Activated CD4-positive, alpha-beta T cell treated with anti-CD3 and anti-CD28 coated beads for 36 hours (primary cell): ENCODE data around the gene PALLD. TPM values are rescaled to one million over a fixed set of nuclear protein-coding genes. Genes with fewer than 3 reads are reported as not detected.

Experiments
- ATAC-seq: fragments of 200-7000 bp; cut with Tn5 transposase; one replicate; pipeline ENCODE4 v1.10.0; 2021; ENCODE audit warnings: mild to moderate bottlenecking, moderate library complexity
- CTCF ChIA-PET: fragments of 350-600 bp; sonication (Branson Sonifier 250); formaldehyde crosslinking; loops from one replicate; lab custom pipeline; 2021; ENCODE audit warnings: antibody characterized with exemption; lab: Charles Lee
- POLR2A ChIA-PET: fragments of 350-600 bp; sonication (Branson Sonifier 250); formaldehyde crosslinking; loops from one replicate; lab custom pipeline; 2021; ENCODE audit warnings: antibody characterized with exemption, inconsistent platforms; lab: Charles Lee
- DNase-seq: peaks from one replicate; pipeline ENCODE4 v3.0.0-alpha.2; 2020
- H3K27ac Mint-ChIP-seq: one replicate; pipeline ENCODE4 v1.8.0; 2021; ENCODE audit warnings: mixed read lengths
- H3K27me3 Mint-ChIP-seq: one replicate; pipeline ENCODE4 v1.8.0; 2021; ENCODE audit warnings: mixed read lengths
- H3K36me3 Mint-ChIP-seq: one replicate; pipeline ENCODE4 v1.8.0; 2021; ENCODE audit warnings: low read depth, mixed read lengths
- H3K4me1 Mint-ChIP-seq: one replicate; pipeline ENCODE4 v1.8.0; 2021; ENCODE audit warnings: mixed read lengths
- H3K4me3 Mint-ChIP-seq: one replicate; pipeline ENCODE4 v1.8.0; 2021; ENCODE audit warnings: mild to moderate bottlenecking, moderate library complexity, mixed read lengths
- H3K9me3 Mint-ChIP-seq: one replicate; pipeline ENCODE4 v1.8.0; 2021; ENCODE audit warnings: low read depth, mixed read lengths
- intact Hi-C, 2 experiments: fragments of 100-400 bp; cut with DNase I in 1 of 2; cut with micrococcal nuclease in 1 of 2; formaldehyde crosslinking; loops; one replicate each; pipeline versions ENCODE4 v1.14.2 to v1.15.1; 2022 to 2024; cut with DNase I, micrococcal nuclease
- total RNA-seq, 2 experiments: library from RNA; stranded (reverse); gene quantifications; one replicate each; pipeline ENCODE4 v1.2.3, GENCODE V29; 2021

The PALLD gene
- total RNA-seq, 2 experiments from 2014 or later: 9.5 to 11.0 TPM

DNA sequence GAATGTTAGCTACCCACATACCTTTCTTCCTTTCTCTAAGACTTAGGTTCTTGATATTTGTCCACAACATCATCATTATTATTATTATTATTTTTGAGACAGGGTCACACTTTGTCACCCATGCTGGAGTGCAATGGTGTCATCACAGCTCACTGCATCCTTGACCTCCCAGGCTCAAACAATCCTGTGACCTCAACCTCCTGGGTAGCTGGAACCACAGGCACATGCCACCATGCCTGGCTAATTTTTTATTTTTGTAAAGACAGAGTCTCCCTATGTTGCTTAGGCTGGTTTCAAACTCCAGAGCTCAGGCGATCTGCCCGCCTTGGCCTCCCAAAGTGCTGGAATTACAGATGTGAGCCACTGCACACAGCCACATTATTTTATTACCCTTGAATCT, 394.2 kb downstream of the PALLD start:
- Mint-ChIP-seq H3K9me3 (no peaks in the 10 kb centered on the region), H3K27me3 (no peaks in the 10 kb centered on the region), H3K36me3 (peaks cover 10% of the 10 kb centered on the region), H3K4me3 (no peak overlapping the region), H3K4me1 (no peaks in the 10 kb centered on the region), H3K27ac (no peak overlapping the region)
- DNase-seq: no peak
- ChIA-PET CTCF (no interaction called here), POLR2A (no interaction called here)
- no peak for ATAC-seq
- intact Hi-C loops: no loop called here

DNA sequence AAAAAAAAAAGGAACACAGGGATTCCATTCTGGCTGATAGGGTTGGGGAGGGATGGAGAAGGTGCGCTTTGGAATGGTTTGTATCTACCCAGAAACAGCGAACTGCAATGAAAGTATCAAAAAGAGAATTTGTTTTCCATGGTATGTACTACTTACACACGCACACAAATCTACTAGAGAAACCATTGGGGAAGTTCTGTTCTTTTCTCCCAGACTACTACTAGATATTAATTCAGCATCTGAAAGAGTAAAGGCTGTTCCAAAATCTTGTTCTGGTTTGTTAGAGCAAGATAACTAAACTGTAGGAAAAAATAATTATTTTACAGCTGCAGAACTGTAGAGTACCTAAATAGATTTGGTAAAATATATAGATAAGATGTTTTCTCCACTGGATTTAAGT, 394.8 kb downstream of the PALLD start:
- Mint-ChIP-seq H3K27ac (no peak overlapping the region), H3K9me3 (no peaks in the 10 kb centered on the region), H3K36me3 (peaks cover 10% of the 10 kb centered on the region), H3K4me3 (no peak overlapping the region), H3K27me3 (no peaks in the 10 kb centered on the region), H3K4me1 (no peaks in the 10 kb centered on the region)
- no peak for DNase-seq
- ATAC-seq: no peak
- ChIA-PET POLR2A (no interaction called here), CTCF (interaction anchor here (2.5 kb wide), 1 partner anchor 17 kb away, joined by 7 read pairs; no protein-coding TSS in a partner anchor)
- intact Hi-C loops: no loop called here

DNA sequence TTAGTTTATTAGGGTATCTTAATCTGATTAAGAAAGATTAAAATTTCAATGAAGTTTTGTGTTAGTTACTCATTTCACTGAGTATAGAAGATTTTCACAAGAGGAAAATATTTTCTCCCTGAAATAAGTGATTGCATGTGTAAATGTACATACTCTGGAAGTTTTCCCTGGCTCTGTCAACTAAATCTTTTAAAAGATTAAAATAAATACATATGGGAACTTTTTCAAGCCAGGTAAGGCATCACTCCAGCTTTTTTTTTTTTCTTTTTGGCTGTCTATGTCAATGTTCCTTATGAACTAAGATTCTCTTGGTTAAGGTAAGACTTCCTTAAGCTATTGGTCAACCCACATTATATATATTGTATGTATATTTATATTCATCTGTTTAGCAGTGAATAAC, 395.6 kb downstream of the PALLD start:
- CTCF ChIA-PET: interaction anchor here (0.6 to 2.5 kb wide), 3 partner anchors 16 to 152 kb away, joined by 3 to 7 read pairs (median 3); no protein-coding TSS in a partner anchor
- Mint-ChIP-seq H3K4me1 (no peaks in the 10 kb centered on the region), H3K27ac (no peak overlapping the region), H3K4me3 (no peak overlapping the region), H3K9me3 (no peaks in the 10 kb centered on the region), H3K27me3 (no peaks in the 10 kb centered on the region), H3K36me3 (peaks cover 10% of the 10 kb centered on the region)
- ATAC-seq (no peak), DNase-seq (no peak)
- POLR2A ChIA-PET: no interaction called here
- intact Hi-C loops: no loop called here

DNA sequence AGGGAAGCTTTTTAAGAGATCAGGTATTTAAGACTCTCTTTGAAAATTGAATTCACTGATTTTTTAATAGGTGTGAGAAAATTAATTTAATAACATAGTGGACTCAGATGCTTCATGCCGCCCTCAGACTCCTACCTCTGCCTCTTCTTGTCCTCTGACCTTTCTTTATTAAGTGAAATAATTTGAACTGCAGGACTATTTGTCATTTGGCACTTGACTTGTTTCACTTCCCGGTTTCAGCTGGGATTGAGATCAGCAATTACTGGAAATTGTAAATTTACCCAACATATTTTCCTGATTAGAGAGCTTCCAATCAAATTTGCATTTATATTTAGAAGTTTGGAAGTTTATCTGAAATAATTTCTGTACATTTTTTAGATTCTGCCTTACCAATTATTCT, 396.4 kb downstream of the PALLD start:
- H3K36me3 Mint-ChIP-seq: peaks cover 10% of the 10 kb centered on the region
- intact Hi-C loops: no loop called here
- H3K4me3 Mint-ChIP-seq: no peak overlapping the region
- ATAC-seq (no peak), DNase-seq (no peak)
- ChIA-PET CTCF (interaction anchor here (0.5 to 2.5 kb wide), 4 partner anchors 11 to 153 kb away, joined by 3 to 7 read pairs (median 3); no protein-coding TSS in a partner anchor), POLR2A (no interaction called here)
- no peak overlapping the region for H3K27ac Mint-ChIP-seq
- H3K9me3 Mint-ChIP-seq: no peaks in the 10 kb centered on the region
- H3K4me1 Mint-ChIP-seq: no peaks in the 10 kb centered on the region
- no peaks in the 10 kb centered on the region for H3K27me3 Mint-ChIP-seq

- H3K27me3 Mint-ChIP-seq: no peaks in the 10 kb centered on the region
- no peak overlapping the region for H3K27ac Mint-ChIP-seq
- DNase-seq (no peak), ATAC-seq (no peak)
- no peak overlapping the region for H3K4me3 Mint-ChIP-seq
- H3K9me3 Mint-ChIP-seq: no peaks in the 10 kb centered on the region
- ChIA-PET CTCF (interaction anchor here (0.6 to 2.5 kb wide), 3 partner anchors 15 to 29 kb away, joined by 3 to 7 read pairs (median 3); no protein-coding TSS in a partner anchor), POLR2A (no interaction called here)
- intact Hi-C loops: no loop called here
- peaks cover 10% of the 10 kb centered on the region for H3K36me3 Mint-ChIP-seq
- no peaks in the 10 kb centered on the region for H3K4me1 Mint-ChIP-seq
These were observed 397.0 kb downstream of the PALLD start for GRCh38 chr4:168893807-168894206.

- H3K9me3 Mint-ChIP-seq: no peaks in the 10 kb centered on the region
- H3K27ac Mint-ChIP-seq: no peak overlapping the region
- H3K36me3 Mint-ChIP-seq: no peaks in the 10 kb centered on the region
- H3K4me3 Mint-ChIP-seq: no peak overlapping the region
- DNase-seq: no peak
- ATAC-seq: no peak
- ChIA-PET POLR2A (no interaction called here), CTCF (interaction anchor here (4.2 kb wide), 1 partner anchor 22 kb away, joined by 15 read pairs; no protein-coding TSS in a partner anchor)
- H3K27me3 Mint-ChIP-seq: no peaks in the 10 kb centered on the region
- intact Hi-C loops: no loop called here
- H3K4me1 Mint-ChIP-seq: no peaks in the 10 kb centered on the region
These were observed 403.2 kb downstream of the PALLD start for GRCh38 chr4:168900080-168900479.

DNA sequence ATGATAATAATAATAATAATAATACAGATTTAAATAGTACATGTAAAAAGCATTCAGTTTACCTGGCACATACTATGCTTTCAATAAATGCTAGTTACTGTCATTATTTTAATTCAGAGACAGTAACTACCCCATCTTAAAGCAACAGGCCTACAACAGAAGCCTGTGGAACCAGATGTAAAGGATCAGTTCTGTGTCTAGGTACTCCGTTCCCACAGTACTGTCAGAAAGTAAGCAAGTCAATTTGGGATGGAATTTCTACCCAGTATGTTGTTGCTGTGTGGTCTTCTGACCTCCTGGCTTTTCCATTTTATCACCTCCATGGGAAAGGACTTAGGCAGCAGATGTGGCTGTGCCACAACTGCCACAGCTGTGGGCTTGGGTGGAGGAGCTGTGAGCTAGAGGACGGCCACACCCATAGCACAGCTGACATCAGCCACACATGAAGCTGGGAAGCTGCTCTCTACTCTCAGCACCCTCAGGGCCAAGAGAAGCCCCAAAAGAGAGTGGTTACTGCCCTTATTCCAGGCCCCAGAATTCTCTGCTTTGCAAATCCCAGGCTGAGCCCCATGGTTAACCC, 410.4 kb downstream of the PALLD start:
- intact Hi-C loops: no loop called here
- DNase-seq (no peak), ATAC-seq (no peak)
- no peaks in the 10 kb centered on the region for H3K36me3 Mint-ChIP-seq
- no peaks in the 10 kb centered on the region for H3K27me3 Mint-ChIP-seq
- no peak overlapping the region for H3K4me3 Mint-ChIP-seq
- ChIA-PET CTCF (no interaction called here), POLR2A (no interaction called here)
- no peak overlapping the region for H3K27ac Mint-ChIP-seq
- H3K4me1 Mint-ChIP-seq: no peaks in the 10 kb centered on the region
- no peaks in the 10 kb centered on the region for H3K9me3 Mint-ChIP-seq

- POLR2A ChIA-PET: no interaction called here
- Mint-ChIP-seq H3K4me3 (no peak overlapping the region), H3K27me3 (no peaks in the 10 kb centered on the region), H3K27ac (no peak overlapping the region), H3K4me1 (no peaks in the 10 kb centered on the region), H3K9me3 (no peaks in the 10 kb centered on the region), H3K36me3 (no peaks in the 10 kb centered on the region)
- intact Hi-C loops: no loop called here
- DNase-seq: no peak
- ATAC-seq: no peak
- CTCF ChIA-PET: interaction anchor here (1.3 to 2.0 kb wide), 3 partner anchors 11 to 81 kb away, joined by 3 to 7 read pairs (median 7); no protein-coding TSS in a partner anchor
These were observed 411.2 kb downstream of the PALLD start for GRCh38 chr4:168908093-168908492.

- ChIA-PET CTCF (interaction anchor here (1.3 to 2.0 kb wide), 4 partner anchors 10 to 82 kb away, joined by 3 to 7 read pairs (median 7); no protein-coding TSS in a partner anchor), POLR2A (no interaction called here)
- H3K9me3 Mint-ChIP-seq: no peaks in the 10 kb centered on the region
- intact Hi-C loops: no loop called here
- DNase-seq: no peak
- H3K27ac Mint-ChIP-seq: no peak overlapping the region
- no peak overlapping the region for H3K4me3 Mint-ChIP-seq
- no peak for ATAC-seq
- no peaks in the 10 kb centered on the region for H3K36me3 Mint-ChIP-seq
- no peaks in the 10 kb centered on the region for H3K27me3 Mint-ChIP-seq
- no peaks in the 10 kb centered on the region for H3K4me1 Mint-ChIP-seq
These were observed 412.0 kb downstream of the PALLD start for GRCh38 chr4:168908851-168909273.

DNA sequence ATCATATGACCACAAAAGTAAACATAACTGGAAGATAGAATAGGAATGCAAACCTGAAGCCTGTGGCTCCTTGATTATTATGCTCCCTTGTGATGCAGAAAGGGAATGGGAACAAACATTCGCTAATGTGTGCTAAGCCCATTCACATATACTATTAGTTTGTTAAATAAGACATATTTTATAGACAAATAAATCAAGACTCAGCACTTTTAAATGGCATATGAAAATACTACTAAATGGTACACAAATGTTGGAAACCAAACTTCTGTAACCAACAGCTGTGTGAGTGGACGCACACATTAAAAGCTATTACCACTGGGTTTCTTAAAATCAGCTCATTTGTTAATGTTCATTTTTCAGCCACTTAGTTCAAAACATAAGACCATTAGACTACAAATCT, 417.2 kb downstream of the PALLD start:
- no peaks in the 10 kb centered on the region for H3K9me3 Mint-ChIP-seq
- no peaks in the 10 kb centered on the region for H3K4me1 Mint-ChIP-seq
- no peaks in the 10 kb centered on the region for H3K36me3 Mint-ChIP-seq
- H3K4me3 Mint-ChIP-seq: no peak overlapping the region
- H3K27me3 Mint-ChIP-seq: no peaks in the 10 kb centered on the region
- DNase-seq (no peak), ATAC-seq (no peak)
- ChIA-PET CTCF (interaction anchor here (0.9 to 2.4 kb wide), 2 partner anchors 9 to 10 kb away, joined by 3 to 7 read pairs; no protein-coding TSS in a partner anchor), POLR2A (no interaction called here)
- H3K27ac Mint-ChIP-seq: no peak overlapping the region
- intact Hi-C loops: loop anchor here in 1 of 2 experiments (10.0 kb wide), 1 partner anchor 329 kb away; no protein-coding TSS in a partner anchor

- Mint-ChIP-seq H3K9me3 (no peaks in the 10 kb centered on the region), H3K4me3 (no peak overlapping the region), H3K27ac (no peak overlapping the region), H3K36me3 (no peaks in the 10 kb centered on the region), H3K27me3 (no peaks in the 10 kb centered on the region), H3K4me1 (no peaks in the 10 kb centered on the region)
- ChIA-PET POLR2A (no interaction called here), CTCF (interaction anchor here (0.6 to 3.0 kb wide), 4 partner anchors 71 to 190 kb away, joined by 3 to 7 read pairs (median 4); no protein-coding TSS in a partner anchor)
- ATAC-seq: no peak
- intact Hi-C loops: loop anchor here (1.0 to 10.0 kb wide), 5 partner anchors 85 to 403 kb away; no protein-coding TSS in a partner anchor
- DNase-seq: no peak
These were observed 420.4 kb downstream of the PALLD start for GRCh38 chr4:168917138-168917779.
